ENCODE results near the gene KLHL40.

DNA sequence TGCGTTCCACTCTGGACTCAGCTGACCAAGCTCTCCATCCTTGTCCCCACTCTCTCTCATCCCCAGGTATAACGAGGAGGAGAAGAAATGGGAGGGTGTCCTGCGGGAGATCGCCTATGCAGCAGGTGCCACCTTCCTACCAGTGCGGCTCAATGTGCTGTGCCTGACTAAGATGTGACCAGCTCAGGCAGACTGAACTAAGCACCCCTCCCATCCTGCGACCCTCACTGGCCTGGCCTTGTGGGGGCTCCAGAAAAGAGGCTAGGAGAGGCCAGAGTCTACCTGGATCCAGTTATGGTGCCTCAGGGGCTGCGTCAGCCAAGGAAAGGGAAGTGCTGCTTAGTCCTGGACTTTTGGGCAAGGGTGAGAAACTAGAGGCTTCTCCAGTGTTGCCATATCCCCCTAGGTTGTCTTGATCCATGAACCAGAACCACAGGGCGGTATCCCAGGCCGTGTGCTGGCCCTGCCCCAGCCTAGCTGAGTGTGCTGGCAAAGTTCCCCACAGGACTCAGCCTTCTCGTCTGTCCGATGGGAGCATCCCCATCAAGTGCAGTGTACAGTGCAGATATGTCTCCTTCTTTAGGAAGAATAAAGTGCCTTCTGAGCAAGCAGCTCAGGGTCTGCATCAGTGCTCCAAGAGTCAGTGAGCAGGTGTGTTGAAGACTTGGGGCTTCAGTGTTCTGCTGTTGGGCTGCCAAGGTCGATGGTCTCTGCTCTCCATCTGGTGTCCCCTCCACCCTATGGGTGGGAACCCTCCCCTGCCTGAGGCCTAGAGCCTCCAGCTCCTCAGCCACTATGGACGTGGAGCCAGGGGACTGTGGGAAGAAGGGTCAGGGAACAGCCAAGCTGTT, 6.7 kb downstream of the KLHL40 start:
- TF ChIP-seq, protein P1, sequence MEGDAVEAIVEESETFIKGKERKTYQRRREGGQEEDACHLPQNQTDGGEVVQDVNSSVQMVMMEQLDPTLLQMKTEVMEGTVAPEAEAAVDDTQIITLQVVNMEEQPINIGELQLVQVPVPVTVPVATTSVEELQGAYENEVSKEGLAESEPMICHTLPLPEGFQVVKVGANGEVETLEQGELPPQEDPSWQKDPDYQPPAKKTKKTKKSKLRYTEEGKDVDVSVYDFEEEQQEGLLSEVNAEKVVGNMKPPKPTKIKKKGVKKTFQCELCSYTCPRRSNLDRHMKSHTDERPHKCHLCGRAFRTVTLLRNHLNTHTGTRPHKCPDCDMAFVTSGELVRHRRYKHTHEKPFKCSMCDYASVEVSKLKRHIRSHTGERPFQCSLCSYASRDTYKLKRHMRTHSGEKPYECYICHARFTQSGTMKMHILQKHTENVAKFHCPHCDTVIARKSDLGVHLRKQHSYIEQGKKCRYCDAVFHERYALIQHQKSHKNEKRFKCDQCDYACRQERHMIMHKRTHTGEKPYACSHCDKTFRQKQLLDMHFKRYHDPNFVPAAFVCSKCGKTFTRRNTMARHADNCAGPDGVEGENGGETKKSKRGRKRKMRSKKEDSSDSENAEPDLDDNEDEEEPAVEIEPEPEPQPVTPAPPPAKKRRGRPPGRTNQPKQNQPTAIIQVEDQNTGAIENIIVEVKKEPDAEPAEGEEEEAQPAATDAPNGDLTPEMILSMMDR (optimal IDR thresholded peaks at IDR 0.05 in 1 of 3, IDR thresholded peaks at IDR 0.05 in 1 of 3, conservative IDR thresholded peaks at IDR 0.05 in 1 of 3; ENCODE audit: extremely low read depth in 1 of 3, insufficient read depth in 2 of 3, low read length in 3 of 3), result no peak
- no peak for TF ChIP-seq EZH2 (IDR thresholded peaks at IDR 0.05; ENCODE audit: low read length)
